Mammary epithelial cell (primary cell): ENCODE results near the gene CASK.

ENCODE experiments used
- CTCF ChIP-seq, 2 donors: IDR thresholded peaks in 1 of 2; conservative IDR thresholded peaks in 1 of 2; 2 replicates each; pipeline ENCODE4 v1.5.1; 2011 to 2012; ENCODE audit warnings: inconsistent platforms in 2 of 2, low read length in 2 of 2, mild to moderate bottlenecking in 2 of 2, control low read depth in 1 of 2, low read depth in 1 of 2; ENCODE audit not compliant: insufficient read depth in 1 of 2; ENCODE audit errors: extremely low read depth in 1 of 2
- EZH2 ChIP-seq: IDR thresholded peaks from 2 replicates; pipeline ENCODE4 v1.6.1; 2012; ENCODE audit warnings: low read length, inconsistent platforms, borderline replicate concordance

GRCh38 chrX:41526925-41527324, 396.4 kb downstream of the CASK start:
- TF ChIP-seq CTCF (conservative IDR thresholded peaks at IDR 0.05 in 1 of 2, IDR thresholded peaks at IDR 0.05 in 1 of 2; ENCODE audit: extremely low read depth in 1 of 2, insufficient read depth in 1 of 2, low read depth in 1 of 2, low read length in 2 of 2) (no peak), EZH2 (no peak)
